ENCODE results near the gene PSKH1.
A peak's percentile ranks its signal among the peaks of the same experiment; 100 is the strongest.
"Not testable (repeated sequence)": the region's sequence is repeated elsewhere in the genome, so short reads cannot be mapped to it uniquely, and the experiment has no call there.

PSKH1 gene

DNA sequence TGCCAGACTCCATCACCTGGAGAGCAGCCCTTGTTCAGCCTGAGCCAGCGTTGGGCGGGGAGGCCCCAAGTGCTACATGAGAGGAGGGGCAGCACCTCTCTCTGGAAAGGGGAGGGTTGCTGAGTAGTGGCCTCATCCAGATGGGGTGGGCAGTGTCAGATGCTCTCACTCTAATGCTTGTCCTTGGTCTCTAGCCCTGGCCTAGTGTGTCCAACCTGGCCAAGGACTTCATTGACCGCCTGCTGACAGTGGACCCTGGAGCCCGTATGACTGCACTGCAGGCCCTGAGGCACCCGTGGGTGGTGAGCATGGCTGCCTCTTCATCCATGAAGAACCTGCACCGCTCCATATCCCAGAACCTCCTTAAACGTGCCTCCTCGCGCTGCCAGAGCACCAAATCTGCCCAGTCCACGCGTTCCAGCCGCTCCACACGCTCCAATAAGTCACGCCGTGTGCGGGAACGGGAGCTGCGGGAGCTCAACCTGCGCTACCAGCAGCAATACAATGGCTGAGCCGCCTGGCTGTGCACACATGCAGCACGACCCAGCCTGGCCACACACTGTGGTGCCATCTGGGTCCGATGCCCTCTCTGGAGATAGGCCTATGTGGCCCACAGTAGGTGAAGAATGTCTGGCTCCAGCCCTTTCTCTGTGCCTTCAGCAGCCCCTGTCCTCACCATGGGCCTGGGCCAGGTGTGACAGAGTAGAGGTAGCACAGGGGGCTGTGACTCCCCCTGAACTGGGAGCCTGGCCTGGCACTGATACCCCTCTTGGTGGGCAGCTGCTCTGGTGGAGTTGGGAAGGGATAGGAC lies 34.3 kb downstream of the PSKH1 start:
- no peak for DNase-seq

DNA sequence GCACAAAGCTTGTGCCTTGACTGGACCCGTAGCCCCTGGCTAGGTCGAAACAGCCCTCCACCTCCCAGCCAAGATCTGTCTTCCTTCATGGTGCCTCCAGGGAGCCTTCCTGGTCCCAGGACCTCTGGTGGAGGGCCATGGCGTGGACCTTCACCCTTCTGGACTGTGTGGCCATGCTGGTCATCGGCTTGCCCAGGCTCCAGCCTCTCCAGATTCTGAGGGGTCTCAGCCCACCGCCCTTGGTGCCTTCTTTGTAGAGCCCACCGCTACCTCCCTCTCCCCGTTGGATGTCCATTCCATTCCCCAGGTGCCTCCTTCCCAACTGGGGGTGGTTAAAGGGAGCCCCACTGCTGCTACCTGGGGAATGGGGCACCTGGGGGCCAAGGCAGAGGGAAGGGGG lies 35.1 kb downstream of the PSKH1 start:
- DNase-seq: no peak

GRCh38 chr16:67928561-67929364 lies 35.7 kb downstream of the PSKH1 start:
- peak; percentile 14 to 44 for DNase-seq

DNA sequence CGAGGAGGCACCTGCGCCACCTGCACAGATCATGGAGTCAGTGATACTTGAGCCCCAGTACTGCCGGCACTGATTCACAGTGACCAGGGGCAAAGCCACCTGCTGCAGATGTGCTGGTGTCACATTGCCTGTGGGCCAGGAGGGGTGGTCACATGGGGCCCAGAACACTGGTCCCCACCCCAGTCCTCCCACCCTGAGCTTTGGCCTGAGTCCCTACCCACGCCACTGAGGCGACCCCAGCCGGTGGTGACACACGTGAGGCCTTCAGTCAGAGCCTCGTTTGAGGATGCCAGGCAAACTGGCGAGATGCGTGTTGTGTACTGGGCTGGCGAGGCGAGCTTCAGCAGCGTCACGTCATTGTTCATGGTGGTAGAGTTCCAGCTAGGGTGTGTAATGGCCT lies 37.1 kb downstream of the PSKH1 start:
- no peak for DNase-seq

DNA sequence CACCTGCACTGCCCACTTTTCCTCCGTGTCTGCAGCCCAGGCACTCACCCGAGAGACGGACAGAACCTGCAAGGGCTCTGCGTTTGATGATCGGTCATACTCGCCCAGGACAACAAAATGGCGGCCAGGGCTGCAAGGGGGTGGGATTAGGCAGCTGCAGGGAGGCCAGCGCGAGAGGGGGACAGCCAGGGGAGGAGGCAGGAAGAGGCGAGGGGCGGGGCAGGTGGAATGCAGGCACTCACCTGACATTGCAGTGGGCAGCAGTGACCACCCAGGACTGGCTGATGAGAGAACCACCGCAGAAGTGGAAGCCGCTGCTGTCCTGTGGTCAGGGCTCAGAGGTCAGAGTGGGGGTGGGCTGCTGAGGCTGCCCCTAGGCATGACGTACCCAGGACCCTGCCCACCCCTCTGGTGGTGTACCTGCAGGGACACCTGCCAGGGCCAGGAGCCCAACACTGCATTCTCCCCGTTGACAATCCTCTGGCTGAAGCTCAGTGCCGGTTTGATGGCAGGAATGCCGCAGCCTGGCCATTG lies 37.7 kb downstream of the PSKH1 start:
- no peak for DNase-seq

GRCh38 chr16:67931712-67932461 lies 38.8 kb downstream of the PSKH1 start, which contains the start of gene CTRL:
Gene CTRL (minus strand): TSS chr16:67931862. CDS start chr16:67931852, 10 bp downstream.
- no peak for DNase-seq

- no peak for DNase-seq
Measured at GRCh38 chr16:67932462-67932840, 39.4 kb downstream of the PSKH1 start.

GRCh38 chr16:67933805-67934204 lies 40.8 kb downstream of the PSKH1 start:
- no peak for DNase-seq

DNA sequence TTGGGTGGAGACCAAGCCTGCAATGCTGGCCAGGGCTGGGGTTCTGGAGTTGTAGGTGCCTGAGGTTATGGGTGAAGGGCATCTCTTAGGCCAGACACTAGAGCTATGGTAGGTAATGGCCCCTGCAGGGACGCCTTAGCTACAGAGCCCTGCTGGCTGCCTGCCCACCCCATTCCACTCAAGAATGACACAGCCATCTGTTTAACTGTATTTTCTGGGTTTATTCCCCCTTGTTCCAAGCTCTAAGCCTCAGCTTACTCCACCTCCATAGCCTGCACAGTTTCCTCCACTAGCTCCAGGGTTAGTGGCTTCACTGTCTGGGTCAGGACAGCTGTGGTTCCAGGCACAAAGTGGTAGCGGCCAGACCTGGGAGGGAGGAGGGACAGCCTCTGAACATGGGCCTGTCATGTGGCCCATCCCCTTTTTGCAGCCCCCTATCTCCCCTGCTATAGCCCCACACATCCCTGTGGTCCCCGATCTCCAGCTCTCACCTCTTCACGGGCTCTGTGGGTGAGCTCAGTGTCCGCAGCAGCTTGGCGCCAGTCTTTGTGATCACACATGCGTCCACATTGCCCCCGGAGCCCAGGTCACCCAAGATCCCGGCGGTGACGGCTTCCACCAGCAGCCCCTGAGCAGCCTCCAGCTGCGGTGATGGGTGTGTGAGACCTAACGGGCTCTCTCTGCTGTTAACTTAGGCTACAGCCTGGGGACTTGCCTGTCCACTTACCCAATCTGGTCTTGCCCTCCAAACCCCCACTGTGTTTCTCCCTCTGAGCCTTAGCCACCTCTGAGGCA lies 41.4 kb downstream of the PSKH1 start:
- no peak for DNase-seq

GRCh38 chr16:67935101-67935401 lies 42.0 kb downstream of the PSKH1 start:
- no peak for DNase-seq

DNA sequence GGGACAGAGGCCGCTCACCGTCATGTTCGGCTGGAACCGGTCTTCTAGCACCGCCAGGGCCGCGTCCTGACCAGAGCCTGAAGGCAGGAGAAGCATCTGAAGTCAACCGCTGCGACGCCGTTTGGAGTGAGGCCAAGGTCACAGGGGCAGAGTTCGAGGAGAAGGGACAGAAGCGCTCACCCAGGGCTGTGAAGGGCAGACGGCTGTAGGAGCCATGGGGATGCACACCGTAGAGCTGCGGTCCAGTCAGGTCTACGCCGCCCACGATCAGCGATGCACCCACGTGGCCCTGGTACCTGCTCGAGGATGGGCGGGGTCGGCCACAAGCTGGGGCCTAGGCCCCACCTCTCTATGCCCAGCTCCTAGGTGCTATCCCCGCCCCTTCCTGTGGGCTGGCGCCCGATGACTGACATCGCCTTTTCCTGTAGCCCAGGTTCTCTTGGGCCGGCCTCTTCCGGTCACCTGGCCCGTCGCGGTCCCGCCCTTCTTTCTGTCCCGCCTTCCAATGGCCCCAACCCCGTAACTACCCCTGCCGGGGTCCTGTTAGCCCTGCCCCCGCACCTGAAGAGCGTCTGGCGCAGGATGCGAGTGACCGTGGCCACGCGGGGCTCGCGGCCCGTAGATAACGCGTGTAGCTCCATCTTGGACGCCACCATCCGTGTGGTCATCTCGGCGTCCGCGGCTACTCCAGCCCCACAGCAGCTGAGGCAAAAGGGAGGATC lies 42.5 kb downstream of the PSKH1 start:
- peak; percentile 41 to 76 for DNase-seq

DNA sequence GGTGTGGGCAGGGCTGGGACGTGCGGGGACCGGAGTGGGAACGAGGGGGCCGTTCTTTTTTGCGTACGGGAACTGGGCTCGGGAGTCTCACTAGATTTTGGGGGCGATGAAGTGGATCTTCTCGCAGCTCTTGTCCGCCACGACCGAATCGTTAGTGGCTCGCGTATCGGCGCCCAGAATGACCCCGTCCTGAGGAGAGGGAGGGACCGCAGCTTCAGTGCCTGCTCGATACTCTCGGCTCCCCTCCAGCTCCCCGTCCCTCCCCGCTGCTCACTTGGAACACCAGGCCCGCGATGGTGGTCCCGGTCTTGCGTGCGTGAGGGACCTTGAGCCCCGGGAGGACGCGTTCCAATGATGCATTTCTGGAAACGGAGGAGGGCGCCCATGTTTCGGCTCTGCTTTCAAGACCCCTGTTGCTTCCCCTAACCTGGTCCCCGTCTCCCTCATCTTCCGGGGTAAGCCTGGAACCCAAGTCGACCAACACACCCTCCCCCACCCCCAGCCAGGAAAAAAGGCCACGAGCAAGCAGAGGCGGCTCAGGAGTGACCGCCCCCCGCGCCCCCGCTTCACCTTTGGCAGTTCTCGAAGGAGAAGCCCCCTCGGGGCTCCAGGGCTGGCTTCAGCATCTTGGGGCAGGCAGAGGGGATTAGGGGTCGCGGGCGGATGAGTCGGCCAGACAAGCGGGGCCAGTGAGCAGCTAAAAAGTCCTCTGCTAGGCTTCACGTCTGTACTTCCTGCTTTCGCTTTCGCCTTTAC lies 43.2 kb downstream of the PSKH1 start, which contains the start of gene PSMB10:
TSS of gene PSMB10 (minus strand) at position 727 of the 756 bp plus-strand sequence. CDS start at position 626, 101 bp downstream.
- DNase-seq: peak in 1 of 2 donors; percentile 58

DNA sequence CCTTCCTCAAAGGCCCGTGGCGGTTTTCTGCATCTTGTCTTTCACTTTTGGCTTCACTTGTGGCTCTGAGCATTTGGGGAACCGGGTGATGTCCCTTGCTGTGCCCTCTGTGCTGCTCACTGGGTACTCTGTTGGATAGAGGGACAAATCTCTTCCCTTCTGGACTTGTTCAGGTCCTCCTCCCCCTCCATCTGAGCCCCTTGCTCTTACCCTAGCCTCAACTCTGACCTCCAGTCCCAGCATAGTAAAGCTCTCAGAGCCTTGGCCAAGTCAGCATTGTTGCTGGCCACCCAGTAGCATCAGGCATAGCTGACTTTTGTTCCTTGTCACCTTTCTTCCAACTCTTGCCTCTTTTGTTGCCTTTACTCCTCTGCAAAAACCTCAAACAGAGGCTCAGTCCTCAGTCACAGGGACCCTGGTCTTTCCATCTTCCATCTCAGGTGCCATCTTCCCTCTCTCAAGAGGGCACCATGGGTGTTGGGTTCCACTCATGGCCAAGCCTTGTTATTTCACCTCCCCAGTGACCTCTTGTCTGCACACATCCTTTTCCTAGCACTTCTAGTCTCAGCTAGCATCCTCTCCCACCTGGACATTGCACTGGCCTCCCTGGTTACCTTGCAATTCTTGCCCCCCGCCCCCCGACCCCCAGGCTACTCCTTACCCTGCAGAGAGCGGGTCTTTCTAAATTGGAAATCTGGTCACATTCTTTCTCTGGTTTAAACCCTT lies 44.0 kb downstream of the PSKH1 start:
- peak in 1 of 2 donors; percentile 98 for DNase-seq

- DNase-seq: not testable (repeated sequence)
Measured at GRCh38 chr16:67937713-67938112, 44.7 kb downstream of the PSKH1 start.

- no peak for DNase-seq
Measured at GRCh38 chr16:67939507-67940445, 46.7 kb downstream of the PSKH1 start.

- no peak for DNase-seq
Measured at GRCh38 chr16:67940446-67941089, 47.5 kb downstream of the PSKH1 start.

DNA sequence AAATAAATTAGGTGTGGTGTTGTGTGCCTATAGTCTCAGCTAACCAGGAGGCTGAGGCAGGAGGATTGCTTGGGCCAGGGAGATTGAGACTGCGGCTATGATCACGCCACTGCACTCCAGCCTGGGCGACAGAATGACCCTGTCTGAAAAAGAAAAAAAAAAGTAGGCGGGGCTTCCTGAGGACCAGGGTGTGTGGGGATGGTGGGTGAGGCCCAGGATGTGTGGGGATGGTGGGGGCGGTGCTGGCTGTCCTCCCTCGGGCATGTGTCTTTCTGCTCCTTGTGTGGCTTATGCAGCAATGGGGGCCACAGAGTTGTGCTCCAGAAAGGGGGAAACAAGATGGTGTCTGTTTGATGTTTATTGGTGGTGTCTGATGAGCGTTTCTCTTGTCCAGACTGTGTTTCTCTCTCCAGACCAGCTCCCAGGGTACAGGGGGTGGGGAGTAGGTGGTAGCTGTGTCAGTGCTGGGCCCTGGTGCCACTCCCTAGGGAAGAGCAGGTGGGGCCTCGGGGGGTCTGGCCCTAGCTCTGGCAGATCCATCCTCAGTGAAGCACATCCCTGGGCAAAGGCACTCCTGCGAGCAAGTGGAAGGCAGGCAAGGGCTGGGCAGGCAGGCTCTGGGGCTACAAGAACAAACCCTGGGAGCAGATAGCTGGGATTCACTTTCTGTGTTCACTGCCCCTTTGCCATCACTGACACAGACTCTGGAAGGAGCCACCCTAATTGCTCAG lies 48.6 kb downstream of the PSKH1 start:
- no peak for DNase-seq

- DNase-seq: no peak
Measured at GRCh38 chr16:67942200-67942509, 49.1 kb downstream of the PSKH1 start.

All from bone marrow (tissue), 2 donors.